ENCODE results near the gene LIAS.
"Not testable (repeated sequence)": the region's sequence is repeated elsewhere in the genome, so short reads cannot be mapped to it uniquely, and the experiment has no call there.

Gene LIAS
- 17.6 to 29.7 (median 22.0) reads per million in 4 experiments for total RNA-seq

GRCh38 chr4:39458505-39459300 is at the start of gene LIAS, which contains the start of gene RPL9:
Gene LIAS, plus strand, starts transcription at chr4:39459056. Its CDS starts 62 bp downstream, at chr4:39459118.
Gene RPL9, minus strand, starts transcription at chr4:39458922. Its CDS starts 483 bp downstream, at chr4:39458439.
- peak; percentile 90 for DNase-seq

- no peak for DNase-seq
Observed at GRCh38 chr4:39410415-39410814, 48.4 kb upstream of the LIAS start.

- not testable (repeated sequence) for DNase-seq
Observed at GRCh38 chr4:39411561-39411960, 47.3 kb upstream of the LIAS start.

- no peak for DNase-seq
Observed at GRCh38 chr4:39415678-39416283, 43.1 kb upstream of the LIAS start.

GRCh38 chr4:39422247-39422646 is 36.6 kb upstream of the LIAS start:
- DNase-seq = no peak

- not testable (repeated sequence) for DNase-seq
Observed at GRCh38 chr4:39425297-39425696, 33.6 kb upstream of the LIAS start.

GRCh38 chr4:39426728-39427127 is 32.1 kb upstream of the LIAS start:
- no peak for DNase-seq

GRCh38 chr4:39427520-39428114 is 31.2 kb upstream of the LIAS start:
- DNase-seq = no peak

GRCh38 chr4:39429476-39430334 is 29.2 kb upstream of the LIAS start:
- no peak for DNase-seq

- no peak for DNase-seq
Observed at GRCh38 chr4:39433878-39434492, 24.9 kb upstream of the LIAS start.

- no peak for DNase-seq
Observed at GRCh38 chr4:39435659-39436563, 22.9 kb upstream of the LIAS start.

GRCh38 chr4:39441593-39441992 is 17.3 kb upstream of the LIAS start:
- no peak for DNase-seq

- DNase-seq = no peak
Observed at GRCh38 chr4:39442998-39443397, 15.9 kb upstream of the LIAS start.

GRCh38 chr4:39446483-39446841 is 12.4 kb upstream of the LIAS start:
- DNase-seq = no peak

- peak; percentile 36 for DNase-seq
Observed at GRCh38 chr4:39446842-39447573, 11.8 kb upstream of the LIAS start.

- DNase-seq = no peak
Observed at GRCh38 chr4:39450618-39451017, 8.2 kb upstream of the LIAS start.

- no peak for DNase-seq
Observed at GRCh38 chr4:39451423-39452023, 7.3 kb upstream of the LIAS start.

- DNase-seq = no peak
Observed at GRCh38 chr4:39452153-39452859, 6.5 kb upstream of the LIAS start.

- DNase-seq = no peak
Observed at GRCh38 chr4:39452860-39453587, 5.8 kb upstream of the LIAS start.
